CD14-positive monocyte (primary cell): Measurements from ENCODE around the gene CPA3. TPM values are rescaled to one million over a fixed set of nuclear protein-coding genes. Genes with fewer than 3 reads are reported as not detected.

Source experiments
- DNase-seq, 3 donors: peaks; one replicate each; pipeline ENCODE4 v3.0.0-alpha.2; 2011 to 2022
- H2AFZ ChIP-seq: 2 replicates; pipeline ENCODE4 v1.6.0; 2012; ENCODE audit warnings: mild to moderate bottlenecking, low read depth, low read length, inconsistent platforms; ENCODE audit not compliant: insufficient read depth, poor library complexity, severe bottlenecking
- H3K27ac ChIP-seq, 2 donors: 1 replicate in 1 of 2; 2 replicates in 1 of 2; pipeline ENCODE4 v1.5.1; 2012 to 2013; ENCODE audit warnings: low read length in 2 of 2, control low read depth in 1 of 2, inconsistent platforms in 1 of 2, low read depth in 1 of 2, mild to moderate bottlenecking in 1 of 2
- H3K27me3 ChIP-seq, 2 donors: one replicate each; pipeline versions ENCODE4 v1.6.0 to v1.6.1; 2011 to 2013; ENCODE audit warnings: low read length in 2 of 2; ENCODE audit not compliant: control insufficient read depth in 2 of 2, insufficient read depth in 2 of 2
- H3K36me3 ChIP-seq, 2 donors: replicated peaks in 1 of 2; 1 replicate in 1 of 2; 2 replicates in 1 of 2; pipeline versions ENCODE4 v1.5.1 to v1.6.1; 2012 to 2013; ENCODE audit warnings: low read length in 2 of 2, control low read depth in 1 of 2, inconsistent platforms in 1 of 2, mild to moderate bottlenecking in 1 of 2; ENCODE audit not compliant: insufficient read depth in 2 of 2, control insufficient read depth in 1 of 2
- H3K4me1 ChIP-seq, 2 donors: 1 replicate in 1 of 2; 2 replicates in 1 of 2; pipeline versions ENCODE4 v1.5.1 to v1.6.1; 2012 to 2013; ENCODE audit warnings: low read length in 2 of 2, control low read depth in 1 of 2, inconsistent platforms in 1 of 2, mild to moderate bottlenecking in 1 of 2, moderate library complexity in 1 of 2; ENCODE audit not compliant: insufficient read depth in 2 of 2, control insufficient read depth in 1 of 2
- H3K4me2 ChIP-seq: replicated peaks from 2 replicates; pipeline ENCODE3; 2012; ENCODE audit warnings: low read length, moderate library complexity, mild to moderate bottlenecking; ENCODE audit not compliant: poor library complexity, severe bottlenecking; ENCODE audit errors: extremely low read depth
- H3K4me3 ChIP-seq, 3 experiments: fragments of 200-600 bp in 1 of 3; sonication (generic) in 1 of 3; replicated peaks in 1 of 3; 1 replicate in 2 of 3; 2 replicates in 1 of 3; pipeline ENCODE4 v1.5.1; 2011 to 2013; ENCODE audit warnings: low read length in 3 of 3, mild to moderate bottlenecking in 3 of 3, control low read depth in 2 of 3, low read depth in 2 of 3, inconsistent platforms in 1 of 3, moderate library complexity in 1 of 3
- H3K79me2 ChIP-seq: 2 replicates; pipeline ENCODE4 v1.6.0; 2012; ENCODE audit warnings: mild to moderate bottlenecking, control low read depth, inconsistent platforms, low read length, moderate library complexity; ENCODE audit not compliant: insufficient read depth
- H3K9ac ChIP-seq: 2 replicates; pipeline ENCODE4 v1.6.0; 2017; ENCODE audit warnings: low read length, mild to moderate bottlenecking; ENCODE audit not compliant: insufficient read depth, poor library complexity, severe bottlenecking
- H3K9me3 ChIP-seq, 2 donors: replicated peaks in 1 of 2; 1 replicate in 1 of 2; 2 replicates in 1 of 2; pipeline versions ENCODE4 v1.5.1 to v1.6.1; 2012 to 2013; ENCODE audit warnings: low read length in 2 of 2, control low read depth in 1 of 2; ENCODE audit not compliant: control insufficient read depth in 1 of 2, insufficient read depth in 1 of 2
- H4K20me1 ChIP-seq: 2 replicates; pipeline ENCODE4 v1.6.0; 2012; ENCODE audit warnings: mild to moderate bottlenecking, low read length, control low read depth, moderate library complexity; ENCODE audit not compliant: insufficient read depth
- H3K27ac Mint-ChIP-seq, 7 donors: one replicate each; pipeline ENCODE4 v1.8.0; 2020; ENCODE audit warnings: mild to moderate bottlenecking in 7 of 7, mixed read lengths in 7 of 7, moderate library complexity in 6 of 7, inconsistent platforms in 2 of 7
- H3K27me3 Mint-ChIP-seq, 3 donors: one replicate each; pipeline ENCODE4 v1.8.0; 2021 to 2022; ENCODE audit warnings: low read depth in 3 of 3, mild to moderate bottlenecking in 3 of 3, mixed read lengths in 3 of 3, moderate library complexity in 3 of 3, inconsistent platforms in 1 of 3
- H3K36me3 Mint-ChIP-seq, 2 donors: one replicate each; pipeline ENCODE4 v1.8.0; 2020; ENCODE audit warnings: mixed read lengths in 2 of 2, inconsistent platforms in 1 of 2, mild to moderate bottlenecking in 1 of 2
- H3K4me1 Mint-ChIP-seq: one replicate; pipeline ENCODE4 v1.8.0; 2020; ENCODE audit warnings: mild to moderate bottlenecking, mixed read lengths
- H3K4me3 Mint-ChIP-seq, 2 donors: one replicate each; pipeline ENCODE4 v1.8.0; 2020; ENCODE audit warnings: mild to moderate bottlenecking in 2 of 2, mixed read lengths in 2 of 2, moderate library complexity in 1 of 2
- H3K9me3 Mint-ChIP-seq, 7 donors: one replicate each; pipeline ENCODE4 v1.8.0; 2020 to 2022; ENCODE audit warnings: mixed read lengths in 7 of 7, mild to moderate bottlenecking in 6 of 7, moderate library complexity in 6 of 7, inconsistent platforms in 2 of 7
- WGBS: methylation state at CpG from one replicate; pipeline ENCODE4 v1.1.5; 2013; ENCODE audit warnings: missing lambda C conversion rate; ENCODE audit not compliant: insufficient coverage; 5-methylcytosine and 5-hydroxymethylcytosine counted together
- intact Hi-C, 2 donors: fragments of 100-400 bp; cut with micrococcal nuclease; formaldehyde crosslinking; loops; one replicate each; pipeline versions ENCODE4 v1.15.0 to v1.15.1; 2023
- polyA plus RNA-seq, 3 donors: library from polyadenylated mRNA; depleted of rRNA in 1 of 3; unstranded in 2 of 3; stranded (reverse) in 1 of 3; fragments of 300-500 nt in 2 of 3; fragments of >200 nt in 1 of 3; fragmentation: Illumina TruSeq in 2 of 3; gene quantifications; 1 replicate in 2 of 3; 2 replicates in 1 of 3; pipeline ENCODE4 v1.2.3, GENCODE V29; 2012 to 2021
- TF ChIP-seq, protein P1 (sequence below): fragments of 200-600 bp; IDR thresholded peaks from one replicate; pipeline ENCODE4 v1.8.0; 2022; ENCODE audit warnings: antibody characterized with exemption, mild to moderate bottlenecking

CPA3 gene
- polyA plus RNA-seq, 3 donors, result not detected

DNA sequence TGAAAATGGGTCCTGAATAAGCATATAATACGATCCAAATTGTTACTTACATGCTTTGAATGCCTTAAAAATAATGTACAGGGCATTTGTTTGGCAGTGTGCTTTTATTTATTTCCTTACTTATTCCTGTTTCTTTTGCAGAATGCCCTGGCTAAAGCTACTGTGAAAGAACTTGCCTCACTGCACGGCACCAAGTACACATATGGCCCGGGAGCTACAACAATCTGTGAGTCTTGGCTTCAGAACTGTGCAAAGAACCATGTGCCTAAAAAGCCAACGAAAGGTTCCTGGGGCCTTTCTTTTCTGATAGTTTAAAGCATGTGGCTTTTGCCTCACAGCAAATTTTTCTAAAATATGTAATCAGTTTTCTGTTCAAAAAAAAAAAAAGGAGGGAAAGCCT, 7.8 kb upstream of the CPA3 start:
- no peak overlapping the region for H3K9ac ChIP-seq
- no peaks in the 10 kb centered on the region for H3K36me3 ChIP-seq
- H3K27ac ChIP-seq, result no peak overlapping the region
- Mint-ChIP-seq H3K4me1 (no peaks in the 10 kb centered on the region), H3K36me3 (no peaks in the 10 kb centered on the region), H3K27me3 (no peaks in the 10 kb centered on the region), H3K27ac (no peak overlapping the region), H3K4me3 (no peak overlapping the region), H3K9me3 (no peaks in the 10 kb centered on the region)
- no peak for DNase-seq
- no peak overlapping the region for H3K4me2 ChIP-seq
- H3K4me1 ChIP-seq, result no peaks in the 10 kb centered on the region
- TF ChIP-seq, protein P1, sequence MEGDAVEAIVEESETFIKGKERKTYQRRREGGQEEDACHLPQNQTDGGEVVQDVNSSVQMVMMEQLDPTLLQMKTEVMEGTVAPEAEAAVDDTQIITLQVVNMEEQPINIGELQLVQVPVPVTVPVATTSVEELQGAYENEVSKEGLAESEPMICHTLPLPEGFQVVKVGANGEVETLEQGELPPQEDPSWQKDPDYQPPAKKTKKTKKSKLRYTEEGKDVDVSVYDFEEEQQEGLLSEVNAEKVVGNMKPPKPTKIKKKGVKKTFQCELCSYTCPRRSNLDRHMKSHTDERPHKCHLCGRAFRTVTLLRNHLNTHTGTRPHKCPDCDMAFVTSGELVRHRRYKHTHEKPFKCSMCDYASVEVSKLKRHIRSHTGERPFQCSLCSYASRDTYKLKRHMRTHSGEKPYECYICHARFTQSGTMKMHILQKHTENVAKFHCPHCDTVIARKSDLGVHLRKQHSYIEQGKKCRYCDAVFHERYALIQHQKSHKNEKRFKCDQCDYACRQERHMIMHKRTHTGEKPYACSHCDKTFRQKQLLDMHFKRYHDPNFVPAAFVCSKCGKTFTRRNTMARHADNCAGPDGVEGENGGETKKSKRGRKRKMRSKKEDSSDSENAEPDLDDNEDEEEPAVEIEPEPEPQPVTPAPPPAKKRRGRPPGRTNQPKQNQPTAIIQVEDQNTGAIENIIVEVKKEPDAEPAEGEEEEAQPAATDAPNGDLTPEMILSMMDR, result no peak
- no peak overlapping the region for H2AFZ ChIP-seq
- H3K27me3 ChIP-seq, result no peaks in the 10 kb centered on the region
- H4K20me1 ChIP-seq, result no peaks in the 10 kb centered on the region
- intact Hi-C loops, result no loop called here
- H3K9me3 ChIP-seq, result no peaks in the 10 kb centered on the region
- no peaks in the 10 kb centered on the region for H3K79me2 ChIP-seq
- H3K4me3 ChIP-seq, result no peak overlapping the region
- WGBS, result 100% methylated on average over 2 of the region's 4 CpGs

DNA sequence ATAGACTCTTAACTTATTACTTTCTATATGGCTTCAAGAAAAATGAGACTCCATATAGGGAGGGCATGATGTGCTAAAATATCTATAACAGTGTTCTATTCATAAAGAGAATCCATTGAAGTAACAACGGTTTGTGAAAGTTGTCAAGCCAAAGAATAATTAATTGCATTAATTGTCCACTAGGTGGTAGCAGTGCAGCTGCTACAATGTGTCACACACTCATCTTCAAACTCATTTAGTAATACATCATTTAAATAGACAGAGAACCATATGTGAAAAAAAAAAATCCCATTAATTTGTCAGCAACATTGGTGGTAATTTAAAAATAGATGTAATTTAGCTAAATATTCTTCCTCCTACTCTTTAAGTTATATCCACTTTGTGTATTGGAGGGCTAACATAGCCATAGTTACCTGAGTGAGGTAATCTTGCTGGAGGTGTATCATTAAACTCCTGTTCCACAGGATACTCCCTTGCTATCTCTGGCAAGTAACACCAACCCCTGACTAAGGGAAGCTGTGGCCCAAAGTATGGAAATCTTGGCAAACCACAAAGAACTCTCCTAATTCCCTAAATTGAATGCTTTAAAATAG, 3.7 kb upstream of the CPA3 start:
- no peak overlapping the region for H3K4me3 Mint-ChIP-seq
- Histone ChIP-seq H3K4me2 (no peak overlapping the region), H3K4me3 (no peak overlapping the region), H3K9ac (no peak overlapping the region), H3K27ac (no peak overlapping the region), H3K4me1 (no peaks in the 10 kb centered on the region), H3K9me3 (no peaks in the 10 kb centered on the region), H3K36me3 (no peaks in the 10 kb centered on the region), H3K79me2 (no peaks in the 10 kb centered on the region), H3K27me3 (no peaks in the 10 kb centered on the region), H2AFZ (no peak overlapping the region), H4K20me1 (no peaks in the 10 kb centered on the region)
- H3K9me3 Mint-ChIP-seq, result no peaks in the 10 kb centered on the region
- H3K27ac Mint-ChIP-seq, result no peak overlapping the region
- intact Hi-C loops, result loop anchor here (5.0 kb wide), 1 partner anchor 86 kb away; no protein-coding TSS in a partner anchor
- no peaks in the 10 kb centered on the region for H3K36me3 Mint-ChIP-seq
- TF ChIP-seq, protein P1, result peak; percentile 88
- H3K27me3 Mint-ChIP-seq, result no peaks in the 10 kb centered on the region
- DNase-seq, result peak; percentile 18 to 59 (median 31)
- WGBS, result no CpG with 5 or more reads among the region's 1 CpG
- H3K4me1 Mint-ChIP-seq, result no peaks in the 10 kb centered on the region
